Kidney (tissue), 14 donors: ENCODE data around the gene SH2D2A. TPM values are rescaled to one million over a fixed set of nuclear protein-coding genes. Genes with fewer than 3 reads are reported as not detected.

Experiments used
- DNase-seq, 5 donors: peaks; one replicate each; pipeline ENCODE4 v3.0.0-alpha.2; 2013 to 2020
- FAIRE-seq: peaks from 2 replicates; lab custom pipeline; 2012; peaks lifted over from hg19 to GRCh38; lab: Jason Lieb, UNC
- H3K27ac ChIP-seq, 2 donors: one replicate each; pipeline ENCODE4 v1.7.0; 2013; ENCODE audit warnings: low read depth in 2 of 2, low read length in 2 of 2, inconsistent platforms in 1 of 2
- H3K27me3 ChIP-seq: one replicate; pipeline ENCODE4 v1.7.1; 2013; ENCODE audit warnings: low read length, inconsistent platforms; ENCODE audit not compliant: control insufficient read depth, insufficient read depth
- H3K36me3 ChIP-seq, 3 donors: one replicate each; pipeline versions ENCODE4 v1.7.0 to v1.7.1; 2013; ENCODE audit warnings: low read length in 3 of 3, control low read depth in 1 of 3, inconsistent platforms in 1 of 3; ENCODE audit not compliant: insufficient read depth in 3 of 3, control insufficient read depth in 2 of 3
- H3K4me1 ChIP-seq, 3 donors: one replicate each; pipeline versions ENCODE4 v1.7.0 to v1.7.1; 2013; ENCODE audit warnings: low read length in 3 of 3, inconsistent platforms in 1 of 3, low read depth in 1 of 3; ENCODE audit not compliant: control insufficient read depth in 2 of 3, insufficient read depth in 2 of 3
- H3K4me3 ChIP-seq, 3 donors: one replicate each; pipeline versions ENCODE4 v1.7.0 to v1.8.1; 2013; ENCODE audit warnings: low read length in 3 of 3, control low read depth in 1 of 3, inconsistent platforms in 1 of 3
- H3K9ac ChIP-seq, 3 donors: one replicate each; pipeline versions ENCODE4 v1.7.0 to v1.7.1; 2013; ENCODE audit warnings: low read length in 3 of 3, control low read depth in 1 of 3, inconsistent platforms in 1 of 3
- H3K9me3 ChIP-seq, 3 donors: one replicate each; pipeline versions ENCODE4 v1.7.0 to v1.7.1; 2013; ENCODE audit warnings: low read length in 3 of 3, control low read depth in 1 of 3, inconsistent platforms in 1 of 3; ENCODE audit not compliant: control insufficient read depth in 2 of 3, insufficient read depth in 1 of 3
- CTCF ChIP-seq: IDR thresholded peaks from 3 replicates; pipeline ENCODE4 v1.5.1; 2012; ENCODE audit warnings: mild to moderate bottlenecking, moderate library complexity, borderline replicate concordance; ENCODE audit not compliant: insufficient read depth; ENCODE audit errors: extremely low read depth
- intact Hi-C: fragments of 100-400 bp; cut with DNase I; formaldehyde crosslinking; loops from one replicate; pipeline ENCODE4 v1.11.1; 2022
- polyA plus RNA-seq: library from polyadenylated mRNA; stranded (reverse); fragments of 350-450 nt; fragmentation: Illumina TruSeq; extraction: RNeasy Lipid Tissue Mini Kit (QIAGEN cat#74804); gene quantifications from one replicate; pipeline ENCODE4 v1.2.3, GENCODE V29; 2014; ENCODE audit warnings: low read depth, low replicate concordance; ENCODE audit not compliant: insufficient read depth
- total RNA-seq: library from RNA; stranded (reverse); fragmentation: NEBNext Ultra II Directional; extraction: Animal tissue kit (Norgen Biotek cat#: 25700); gene quantifications from one replicate; pipeline ENCODE4 v1.2.1, GENCODE V29; 2021
- donor health status: control.
- donor health status: control.
- donor health status: control.
- donor health status: control.
- donor health status: control.
- donor health status: DM: yes; HTN: yes; CAD: no.
- donor health status: Normal renal cell carcinoma (clear cell type).

The SH2D2A gene
- total and polyA plus RNA-seq, 2 donors from 2014 or later = 0.32 to 4.3 TPM

GRCh38 chr1:156845953-156846545 lies 29.4 kb upstream of the SH2D2A start:
- no peak for DNase-seq
- no peaks in the 10 kb centered on the region for H3K36me3 ChIP-seq
- intact Hi-C loops = no loop called here
- no peak for FAIRE-seq
- H3K9ac ChIP-seq = no peak overlapping the region
- TF ChIP-seq CTCF = no peak
- no peaks in the 10 kb centered on the region for H3K9me3 ChIP-seq
- no peak overlapping the region for H3K4me3 ChIP-seq
- peaks cover 20% of the 10 kb centered on the region for H3K27me3 ChIP-seq
- no peak overlapping the region for H3K27ac ChIP-seq
- H3K4me1 ChIP-seq = peaks cover 0 to 5% (median 0%) of the 10 kb centered on the region in 3 donors

GRCh38 chr1:156845055-156845952 lies 28.7 kb upstream of the SH2D2A start:
- no peak overlapping the region for H3K4me3 ChIP-seq
- intact Hi-C loops = no loop called here
- no peak overlapping the region for H3K27ac ChIP-seq
- H3K9me3 ChIP-seq = no peaks in the 10 kb centered on the region
- H3K9ac ChIP-seq = no peak overlapping the region
- H3K27me3 ChIP-seq = peaks cover 20% of the 10 kb centered on the region
- H3K4me1 ChIP-seq = peaks cover 0 to 5% (median 0%) of the 10 kb centered on the region in 3 donors
- DNase-seq (peak in 3 of 5 donors; percentile 30 to 77 (median 50)), FAIRE-seq (no peak)
- no peaks in the 10 kb centered on the region for H3K36me3 ChIP-seq
- TF ChIP-seq CTCF = no peak

GRCh38 chr1:156844638-156845037 lies 28.0 kb upstream of the SH2D2A start:
- Histone ChIP-seq H3K4me1 (peaks cover 0 to 5% (median 0%) of the 10 kb centered on the region in 3 donors), H3K27ac (no peak overlapping the region), H3K9me3 (no peaks in the 10 kb centered on the region), H3K36me3 (no peaks in the 10 kb centered on the region), H3K4me3 (no peak overlapping the region), H3K27me3 (peaks cover 20% of the 10 kb centered on the region), H3K9ac (no peak overlapping the region)
- intact Hi-C loops = no loop called here
- no peak for TF ChIP-seq CTCF
- FAIRE-seq (no peak), DNase-seq (peak in 1 of 5 donors; percentile 35)
